ENCODE measurements around the gene ENPP7.

DNA sequence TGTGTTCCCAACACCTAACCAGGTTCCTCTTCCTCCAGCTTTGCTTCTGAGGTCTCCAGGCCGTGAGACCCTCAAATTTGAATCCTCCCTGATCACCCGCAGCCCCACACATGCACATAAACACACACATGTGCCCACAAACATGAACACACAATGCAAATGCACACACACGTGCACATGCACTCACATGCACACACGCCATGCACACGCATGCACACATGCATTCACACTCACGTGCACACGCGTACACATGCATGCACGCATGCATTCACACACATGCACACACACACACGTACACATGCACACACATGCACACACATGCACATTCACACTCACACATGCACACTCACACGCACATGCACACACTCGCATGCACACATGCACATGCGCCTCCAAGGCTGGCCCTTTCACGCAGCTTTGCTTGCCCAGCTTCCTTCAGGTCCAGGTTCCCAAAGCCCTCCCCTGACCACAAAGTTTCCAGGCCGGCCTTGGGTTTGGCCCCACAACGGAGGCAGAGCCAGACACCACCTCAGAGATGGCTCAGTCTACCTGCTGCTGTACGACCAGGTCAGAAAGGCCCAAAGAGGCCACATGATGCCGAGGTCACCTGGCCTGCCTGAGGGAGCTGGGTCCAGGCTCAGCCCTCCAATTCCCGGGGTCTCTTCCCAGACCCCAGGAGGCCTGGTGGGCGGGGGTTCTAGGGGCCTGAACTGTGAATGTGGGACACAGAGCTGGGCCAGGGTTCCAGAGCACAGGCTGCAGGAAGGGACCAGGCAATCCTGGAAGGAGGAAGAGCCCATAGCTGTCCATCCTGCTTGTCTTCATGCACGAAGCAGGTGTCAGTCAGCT is 39.5 kb upstream of the ENPP7 start:
- TF ChIP-seq SIN3A (IDR thresholded peaks at IDR 0.05; ENCODE audit: borderline replicate concordance, insufficient read depth, low read length), result no peak
- no peak for TF ChIP-seq POLR2AphosphoS5 (IDR thresholded peaks at IDR 0.05; ENCODE audit: low read depth, low read length)
- TF ChIP-seq REST (IDR thresholded peaks at IDR 0.05; ENCODE audit: insufficient read depth in 1 of 2, low read depth in 2 of 2, low read length in 2 of 2), result no peak
- TF ChIP-seq TAF1 (IDR thresholded peaks at IDR 0.05; ENCODE audit: borderline replicate concordance, insufficient read depth, low read length), result no peak
- no peak for TF ChIP-seq FOXP2 (optimal IDR thresholded peaks at IDR 0.05; ENCODE audit: borderline replicate concordance, extremely low read depth, extremely low read length, insufficient read depth)
